Activated CD4-positive, alpha-beta memory T cell treated with anti-CD3 and anti-CD28 coated beads for 36 hours (primary cell): ENCODE measurements around the gene SPNS2. TPM values are rescaled to one million over a fixed set of nuclear protein-coding genes. Genes with fewer than 3 reads are reported as not detected.

Experiments used
- CTCF ChIA-PET: fragments of 350-600 bp; sonication (Branson Sonifier 250); formaldehyde crosslinking; loops from one replicate; lab custom pipeline; 2021; ENCODE audit warnings: antibody characterized with exemption, inconsistent platforms; lab: Charles Lee
- POLR2A ChIA-PET: fragments of 350-600 bp; sonication (Branson Sonifier 250); formaldehyde crosslinking; loops from one replicate; lab custom pipeline; 2021; ENCODE audit warnings: antibody characterized with exemption; lab: Charles Lee
- DNase-seq: peaks from one replicate; pipeline ENCODE4 v3.0.0-alpha.2; 2020
- H3K27ac Mint-ChIP-seq: one replicate; pipeline ENCODE4 v1.8.0; 2021; ENCODE audit warnings: mixed read lengths
- H3K27me3 Mint-ChIP-seq: one replicate; pipeline ENCODE4 v1.8.0; 2021; ENCODE audit warnings: mixed read lengths
- H3K36me3 Mint-ChIP-seq: one replicate; pipeline ENCODE4 v1.8.0; 2021; ENCODE audit warnings: mixed read lengths
- H3K4me1 Mint-ChIP-seq: one replicate; pipeline ENCODE4 v1.8.0; 2021; ENCODE audit warnings: low read depth, mixed read lengths
- H3K4me3 Mint-ChIP-seq: one replicate; pipeline ENCODE4 v1.8.0; 2021; ENCODE audit warnings: mild to moderate bottlenecking, mixed read lengths
- H3K9me3 Mint-ChIP-seq: one replicate; pipeline ENCODE4 v1.8.0; 2021; ENCODE audit warnings: mixed read lengths
- intact Hi-C: fragments of 100-400 bp; cut with micrococcal nuclease; formaldehyde crosslinking; loops from one replicate; pipeline ENCODE4 v1.15.1; 2023
- total RNA-seq, 2 experiments: library from RNA; stranded (reverse); gene quantifications; one replicate each; pipeline ENCODE4 v1.2.3, GENCODE V29; 2021

SPNS2 gene
- total RNA-seq, 2 experiments from 2014 or later = 0.15 to 0.24 TPM

DNA sequence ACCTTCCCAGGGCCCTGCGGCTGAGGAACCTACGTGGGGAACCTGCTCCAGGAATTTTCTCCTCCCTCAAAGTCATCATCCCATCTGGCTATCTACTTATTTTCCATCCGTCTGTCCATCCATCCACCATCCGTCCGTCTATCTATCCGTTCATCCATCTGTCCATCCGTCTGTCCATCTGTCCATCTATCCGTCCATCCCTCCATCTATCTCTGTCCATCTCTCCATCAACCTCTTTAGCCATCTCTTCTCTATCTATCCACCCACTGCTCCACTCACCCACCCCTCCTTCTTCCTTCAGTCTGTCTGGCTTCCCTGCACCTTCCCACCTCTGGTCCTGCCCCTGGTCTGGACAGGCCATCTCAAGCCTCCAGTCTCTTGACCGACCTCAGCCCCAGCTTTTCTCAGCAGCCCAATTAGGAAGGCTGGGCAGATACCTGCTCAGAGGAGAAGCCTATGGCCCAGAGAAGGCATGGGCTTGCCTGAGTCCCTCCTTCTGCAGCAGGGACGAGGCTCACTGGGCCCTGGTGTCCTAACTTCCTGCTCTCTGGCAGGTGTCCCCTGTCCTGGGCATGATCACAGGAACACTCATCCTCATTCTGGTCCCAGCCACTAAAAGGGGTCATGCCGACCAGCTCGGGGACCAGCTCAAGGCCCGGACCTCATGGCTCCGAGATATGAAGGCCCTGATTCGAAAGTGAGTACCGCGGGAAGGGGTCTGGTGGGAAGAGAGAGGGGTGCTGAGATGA lies 33.5 kb downstream of the SPNS2 start:
- H3K27ac Mint-ChIP-seq = no peak overlapping the region
- H3K4me1 Mint-ChIP-seq = no peaks in the 10 kb centered on the region
- peaks cover 5% of the 10 kb centered on the region for H3K27me3 Mint-ChIP-seq
- ChIA-PET CTCF (no interaction called here), POLR2A (no interaction called here)
- H3K4me3 Mint-ChIP-seq = no peak overlapping the region
- intact Hi-C loops = no loop called here
- H3K36me3 Mint-ChIP-seq = no peaks in the 10 kb centered on the region
- no peak for DNase-seq
- no peaks in the 10 kb centered on the region for H3K9me3 Mint-ChIP-seq

DNA sequence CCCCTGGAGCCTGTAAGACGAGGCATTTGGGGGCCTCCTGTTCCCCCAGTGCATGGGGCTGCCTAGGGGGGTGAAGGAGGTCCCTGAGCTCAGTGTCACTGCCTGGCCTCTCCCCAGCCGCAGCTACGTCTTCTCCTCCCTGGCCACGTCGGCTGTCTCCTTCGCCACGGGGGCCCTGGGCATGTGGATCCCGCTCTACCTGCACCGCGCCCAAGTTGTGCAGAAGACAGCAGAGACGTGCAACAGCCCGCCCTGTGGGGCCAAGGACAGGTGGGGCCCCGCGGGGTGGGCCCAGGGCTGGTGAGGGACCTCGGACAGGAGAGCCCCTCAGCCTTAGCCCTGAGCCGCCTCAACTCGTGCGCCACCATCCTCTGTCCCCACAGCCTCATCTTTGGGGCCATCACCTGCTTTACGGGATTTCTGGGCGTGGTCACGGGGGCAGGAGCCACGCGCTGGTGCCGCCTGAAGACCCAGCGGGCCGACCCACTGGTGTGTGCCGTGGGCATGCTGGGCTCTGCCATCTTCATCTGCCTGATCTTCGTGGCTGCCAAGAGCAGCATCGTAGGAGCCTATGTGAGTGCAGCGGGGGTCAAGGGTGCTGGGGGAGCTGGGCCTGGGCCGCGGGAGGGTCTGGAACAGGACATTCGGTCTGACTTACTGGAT lies 34.3 kb downstream of the SPNS2 start:
- ChIA-PET POLR2A (no interaction called here), CTCF (no interaction called here)
- Mint-ChIP-seq H3K27ac (no peak overlapping the region), H3K4me3 (no peak overlapping the region), H3K4me1 (no peaks in the 10 kb centered on the region), H3K9me3 (no peaks in the 10 kb centered on the region), H3K27me3 (peaks cover 5% of the 10 kb centered on the region), H3K36me3 (peaks cover 2% of the 10 kb centered on the region)
- no peak for DNase-seq
- intact Hi-C loops = no loop called here

DNA sequence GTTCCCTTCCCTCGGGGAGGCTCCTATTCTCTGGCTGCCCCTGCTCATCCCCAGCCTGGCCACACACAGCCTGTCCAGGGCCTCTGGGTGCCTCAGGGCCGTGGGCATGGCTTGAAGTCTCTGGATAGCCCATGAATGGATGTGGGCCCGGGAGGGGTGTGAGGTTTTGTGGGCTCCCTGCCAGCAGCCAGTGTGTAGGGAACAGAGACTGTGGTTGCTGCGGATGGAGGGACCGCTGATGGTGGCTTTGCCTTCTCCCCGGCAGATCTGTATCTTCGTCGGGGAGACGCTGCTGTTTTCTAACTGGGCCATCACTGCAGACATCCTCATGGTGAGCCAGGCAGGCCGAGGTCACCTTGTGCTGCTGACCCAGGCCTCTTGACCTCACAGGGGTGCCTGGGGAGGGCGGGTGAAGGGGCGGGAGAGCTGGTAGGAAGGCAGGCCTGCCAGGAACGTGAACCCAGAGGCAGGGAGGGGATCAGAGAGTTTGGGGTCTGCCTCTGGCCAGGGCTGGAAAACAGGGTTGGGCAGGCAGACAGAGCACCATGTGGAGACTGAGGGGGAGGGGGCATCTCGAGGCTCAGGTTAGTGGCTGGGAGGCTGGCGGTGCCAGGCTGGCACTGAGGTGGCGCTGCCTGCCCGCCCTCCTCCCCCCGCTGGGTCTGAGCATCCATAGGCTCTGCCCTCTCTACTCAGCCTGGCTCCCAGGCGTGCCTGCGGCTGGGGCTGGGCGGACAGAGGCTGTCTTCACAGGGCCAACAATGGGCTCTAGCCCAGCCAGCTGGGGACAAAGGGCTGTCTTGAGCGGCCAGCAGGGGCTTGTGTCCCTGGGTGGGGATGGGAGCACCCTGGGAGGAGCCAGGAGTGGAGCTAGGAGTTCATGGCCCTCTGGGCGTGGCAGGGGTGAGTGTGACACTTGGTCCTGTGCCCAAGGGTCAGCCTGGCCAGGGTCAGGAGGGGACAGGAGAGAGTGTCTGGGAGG lies 35.1 kb downstream of the SPNS2 start:
- H3K27ac Mint-ChIP-seq = no peak overlapping the region
- DNase-seq = no peak
- no peaks in the 10 kb centered on the region for H3K4me1 Mint-ChIP-seq
- POLR2A ChIA-PET = no interaction called here
- H3K27me3 Mint-ChIP-seq = peaks cover 5% of the 10 kb centered on the region
- H3K9me3 Mint-ChIP-seq = no peaks in the 10 kb centered on the region
- H3K4me3 Mint-ChIP-seq = no peak overlapping the region
- CTCF ChIA-PET = no interaction called here
- intact Hi-C loops = no loop called here
- peaks cover 2% of the 10 kb centered on the region for H3K36me3 Mint-ChIP-seq

DNA sequence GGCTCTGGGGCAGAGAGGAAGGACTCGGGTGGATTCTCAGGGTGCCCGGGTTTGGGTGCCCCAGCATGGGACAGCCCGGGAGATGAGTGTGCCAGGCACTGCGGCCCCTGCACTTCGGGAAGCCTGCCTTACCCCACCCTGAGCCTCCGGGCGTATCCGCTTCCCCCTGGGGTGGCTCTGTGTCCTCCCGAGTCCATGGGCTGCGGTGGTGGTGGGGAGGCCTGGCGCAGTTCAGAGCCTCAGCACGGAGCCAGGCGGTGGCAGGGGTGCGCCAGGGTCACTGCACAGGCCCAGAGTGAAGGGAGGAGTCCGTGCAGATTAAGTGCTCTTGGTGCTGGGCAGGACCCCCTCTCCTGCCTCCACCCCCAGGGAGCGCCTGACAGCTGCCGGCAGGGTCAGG lies 35.8 kb downstream of the SPNS2 start:
- Mint-ChIP-seq H3K36me3 (peaks cover 5% of the 10 kb centered on the region), H3K9me3 (no peaks in the 10 kb centered on the region), H3K27ac (no peak overlapping the region), H3K27me3 (peaks cover 5% of the 10 kb centered on the region), H3K4me3 (no peak overlapping the region), H3K4me1 (no peaks in the 10 kb centered on the region)
- no peak for DNase-seq
- intact Hi-C loops = no loop called here
- CTCF ChIA-PET = no interaction called here
- POLR2A ChIA-PET = interaction anchor here (1.0 kb wide), 1 partner anchor 11 kb away, joined by 3 read pairs; no protein-coding TSS in a partner anchor

DNA sequence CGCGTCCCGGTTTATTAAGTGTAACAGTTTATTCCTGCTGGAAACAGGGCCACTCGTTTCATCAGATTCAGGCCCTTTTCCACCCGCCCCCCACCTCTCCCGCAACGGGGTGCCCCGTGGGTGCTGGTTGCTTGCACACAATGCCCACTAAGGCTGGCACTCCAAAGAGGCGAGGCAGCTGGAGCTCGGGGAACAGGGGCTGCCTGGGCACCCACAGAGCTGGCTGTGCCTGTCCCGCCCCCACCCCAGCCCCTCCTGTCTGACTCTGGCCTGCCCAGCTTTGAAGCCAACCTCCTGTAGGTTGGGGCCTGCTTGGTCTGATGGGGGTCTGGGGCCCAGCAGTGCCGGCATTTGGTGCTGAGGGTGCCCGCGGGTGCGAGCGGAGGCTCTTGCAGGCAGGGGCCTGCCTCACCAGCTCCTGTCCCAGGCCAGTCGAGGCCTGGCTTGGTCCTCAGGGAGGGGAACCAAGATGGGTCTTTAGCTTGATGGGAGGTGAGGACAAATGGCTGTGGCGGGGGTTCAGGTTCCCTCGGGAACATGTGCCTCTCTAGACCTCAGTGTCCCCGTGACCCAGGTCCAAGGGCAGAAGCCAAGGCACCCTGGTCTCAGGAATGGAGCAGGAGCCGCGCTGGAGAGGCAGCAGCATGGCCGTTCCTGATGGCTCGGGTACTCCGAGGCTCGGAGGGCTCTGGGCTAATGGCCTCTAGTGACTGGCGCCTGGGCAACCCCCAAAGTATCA lies 36.4 kb downstream of the SPNS2 start:
- Mint-ChIP-seq H3K4me1 (no peaks in the 10 kb centered on the region), H3K9me3 (no peaks in the 10 kb centered on the region), H3K36me3 (peaks cover 9% of the 10 kb centered on the region), H3K27ac (no peak overlapping the region), H3K4me3 (no peak overlapping the region), H3K27me3 (peaks cover 5% of the 10 kb centered on the region)
- no peak for DNase-seq
- ChIA-PET CTCF (no interaction called here), POLR2A (interaction anchor here (1.0 kb wide), 1 partner anchor 11 kb away, joined by 3 read pairs; no protein-coding TSS in a partner anchor)
- intact Hi-C loops = no loop called here

DNA sequence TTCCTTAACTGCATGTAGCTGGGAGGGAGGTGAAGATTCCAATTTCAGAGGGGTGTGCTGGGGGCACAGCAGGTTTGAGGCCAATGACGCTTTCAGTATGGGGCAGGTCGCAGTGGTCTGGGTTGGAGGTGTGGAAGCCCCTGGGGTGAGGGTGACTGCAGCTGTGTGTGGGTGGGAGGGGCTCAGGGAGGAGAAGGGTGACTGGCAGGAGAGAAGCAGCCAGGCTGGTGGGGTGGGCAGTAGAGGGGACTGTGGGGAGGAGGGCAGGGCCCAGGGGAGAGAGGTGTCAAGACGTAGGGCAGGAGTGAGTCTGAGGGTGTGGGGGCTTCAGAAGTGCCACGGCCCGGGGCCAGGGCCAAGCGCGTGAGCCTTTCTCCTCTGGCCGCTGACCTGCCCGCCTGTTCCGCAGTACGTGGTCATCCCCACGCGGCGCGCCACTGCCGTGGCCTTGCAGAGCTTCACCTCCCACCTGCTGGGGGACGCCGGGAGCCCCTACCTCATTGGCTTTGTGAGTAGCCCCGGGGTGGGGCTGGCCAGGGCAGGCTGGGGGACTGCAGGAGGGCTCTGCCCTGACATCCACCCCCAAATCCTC lies 37.1 kb downstream of the SPNS2 start:
- CTCF ChIA-PET = no interaction called here

DNA sequence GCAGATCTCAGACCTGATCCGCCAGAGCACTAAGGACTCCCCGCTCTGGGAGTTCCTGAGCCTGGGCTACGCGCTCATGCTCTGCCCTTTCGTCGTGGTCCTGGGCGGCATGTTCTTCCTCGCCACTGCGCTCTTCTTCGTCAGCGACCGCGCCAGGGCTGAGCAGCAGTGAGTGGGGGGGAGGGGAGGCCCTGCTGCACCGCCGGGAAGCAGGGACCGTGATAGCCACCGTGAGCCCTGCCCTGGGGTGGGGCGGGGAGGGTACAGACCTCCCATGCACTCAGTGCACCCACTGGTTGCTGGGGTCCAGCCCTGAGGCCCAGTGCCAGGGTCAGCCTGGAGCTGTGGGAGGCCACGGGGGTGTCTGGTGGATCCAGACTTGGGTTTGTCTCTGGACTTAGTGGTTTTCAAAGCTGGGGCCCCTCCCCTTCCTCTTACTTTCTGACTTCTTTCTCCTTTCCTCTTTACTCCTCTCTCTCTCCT lies 37.6 kb downstream of the SPNS2 start:
- POLR2A ChIA-PET = no interaction called here

More for the DNA sequence above, 37.1 kb downstream of the SPNS2 start:
- Mint-ChIP-seq H3K9me3 (no peaks in the 10 kb centered on the region), H3K36me3 (peaks cover 9% of the 10 kb centered on the region), H3K27ac (no peak overlapping the region), H3K4me3 (no peak overlapping the region), H3K4me1 (no peaks in the 10 kb centered on the region), H3K27me3 (peaks cover 5% of the 10 kb centered on the region)
- POLR2A ChIA-PET = interaction anchor here (1.0 kb wide), 1 partner anchor 10 kb away, joined by 3 read pairs; no protein-coding TSS in a partner anchor
- intact Hi-C loops = no loop called here
- no peak for DNase-seq

DNA sequence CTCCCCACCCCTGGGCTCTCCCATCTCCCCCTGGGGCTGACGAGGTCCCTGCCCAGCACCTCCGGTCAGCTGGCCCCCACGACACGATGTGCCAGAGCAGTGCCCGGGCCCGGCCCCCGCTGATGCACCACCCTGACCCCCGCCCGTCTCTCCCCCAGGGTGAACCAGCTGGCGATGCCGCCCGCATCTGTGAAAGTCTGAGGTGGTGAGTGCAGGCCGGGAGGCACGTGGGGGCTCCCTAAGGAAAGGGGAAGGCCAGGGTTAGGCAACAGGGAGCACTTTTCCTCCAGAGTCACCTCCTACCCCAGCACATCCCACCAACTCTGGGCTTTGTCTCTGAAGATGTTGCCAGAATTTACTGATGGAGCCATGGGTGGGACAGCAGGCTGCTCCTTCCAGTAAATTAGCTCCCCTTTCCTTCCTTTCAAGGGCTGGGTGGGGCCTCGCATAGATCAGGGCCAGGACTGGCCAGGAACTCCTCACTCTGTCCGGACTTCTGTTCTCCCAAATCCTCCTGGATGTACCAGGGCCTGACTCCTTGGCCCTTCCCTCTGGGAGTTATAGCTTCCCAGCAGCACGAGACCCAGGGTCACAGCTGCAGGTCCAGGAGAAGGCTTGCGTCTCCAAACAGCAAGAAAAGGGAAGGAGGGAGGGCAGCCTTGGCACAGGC lies 38.2 kb downstream of the SPNS2 start:
- no peak overlapping the region for H3K27ac Mint-ChIP-seq
- CTCF ChIA-PET = no interaction called here
- H3K4me1 Mint-ChIP-seq = no peaks in the 10 kb centered on the region
- POLR2A ChIA-PET = no interaction called here
- intact Hi-C loops = no loop called here
- peaks cover 5% of the 10 kb centered on the region for H3K27me3 Mint-ChIP-seq
- peaks cover 9% of the 10 kb centered on the region for H3K36me3 Mint-ChIP-seq
- no peak for DNase-seq
- H3K9me3 Mint-ChIP-seq = no peaks in the 10 kb centered on the region
- no peak overlapping the region for H3K4me3 Mint-ChIP-seq

More for the DNA sequence above, 37.6 kb downstream of the SPNS2 start:
- no peak for DNase-seq
- no peak overlapping the region for H3K27ac Mint-ChIP-seq
- intact Hi-C loops = no loop called here
- CTCF ChIA-PET = no interaction called here
- H3K36me3 Mint-ChIP-seq = peaks cover 9% of the 10 kb centered on the region
- no peaks in the 10 kb centered on the region for H3K9me3 Mint-ChIP-seq
- H3K27me3 Mint-ChIP-seq = peaks cover 5% of the 10 kb centered on the region
- no peaks in the 10 kb centered on the region for H3K4me1 Mint-ChIP-seq
- H3K4me3 Mint-ChIP-seq = no peak overlapping the region

DNA sequence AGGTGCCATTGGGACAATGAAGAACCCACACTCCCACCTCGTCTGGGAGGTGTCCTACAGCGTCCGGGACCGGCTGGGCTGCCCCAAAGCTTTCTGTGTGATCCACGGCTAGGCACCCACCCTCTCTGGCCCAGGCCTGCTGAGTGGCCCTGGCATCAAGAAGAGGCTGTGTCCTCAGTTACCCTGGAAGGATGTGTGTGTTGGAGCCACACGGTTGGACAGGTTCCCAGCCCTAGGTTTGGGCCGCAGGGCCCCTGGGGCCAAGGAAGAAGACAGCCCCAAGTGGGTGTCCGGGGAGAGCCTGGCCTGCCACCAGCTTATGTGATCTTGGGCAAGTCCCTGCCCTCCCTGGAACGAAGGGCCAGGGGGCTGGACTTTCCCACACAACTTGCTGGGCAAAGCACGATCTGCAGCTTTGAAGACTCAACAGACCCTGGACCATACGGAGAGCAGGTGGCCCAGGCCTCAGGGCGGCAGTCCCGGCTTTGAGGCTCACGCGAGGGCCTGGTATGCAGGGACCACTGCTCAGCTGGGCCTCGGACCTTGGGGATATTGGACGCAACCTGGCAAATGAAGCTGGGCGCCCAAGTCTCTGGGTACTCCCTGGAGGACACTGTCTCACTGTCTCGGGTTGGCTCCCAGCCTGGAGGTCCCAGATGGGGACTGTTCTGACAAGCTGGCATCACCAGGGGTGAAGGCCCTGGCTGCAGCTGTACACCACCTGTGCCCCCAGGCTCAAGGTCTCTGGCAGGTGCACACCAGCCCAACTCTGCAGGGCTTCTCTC lies 39.0 kb downstream of the SPNS2 start:
- H3K36me3 Mint-ChIP-seq = peaks cover 15% of the 10 kb centered on the region
- intact Hi-C loops = no loop called here
- no peak overlapping the region for H3K27ac Mint-ChIP-seq
- peaks cover 3% of the 10 kb centered on the region for H3K27me3 Mint-ChIP-seq
- no peak overlapping the region for H3K4me3 Mint-ChIP-seq
- ChIA-PET CTCF (interaction anchor here (1.2 kb wide), 1 partner anchor 117 kb away, joined by 4 read pairs; no protein-coding TSS in a partner anchor), POLR2A (interaction anchor here (1.1 kb wide), 1 partner anchor 12 kb away, joined by 3 read pairs; no protein-coding TSS in a partner anchor)
- H3K9me3 Mint-ChIP-seq = no peaks in the 10 kb centered on the region
- no peaks in the 10 kb centered on the region for H3K4me1 Mint-ChIP-seq
- no peak for DNase-seq
